Keratinocyte (primary cell): ENCODE measurements around the gene NCK2. TPM values are rescaled to one million over a fixed set of nuclear protein-coding genes. Genes with fewer than 3 reads are reported as not detected.
A peak's percentile ranks its signal among the peaks of the same experiment; 100 is the strongest.

Experiments used
- DNase-seq: peaks from one replicate; pipeline ENCODE4 v3.0.0-alpha.2; 2011; ENCODE audit warnings: low read depth, missing footprints, low spot score
- FAIRE-seq: peaks from 2 replicates; lab custom pipeline; 2011; peaks lifted over from hg19 to GRCh38; lab: Jason Lieb, UNC
- H2AFZ ChIP-seq: 2 replicates; pipeline ENCODE4 v1.6.0; 2012; ENCODE audit warnings: low read length, control low read depth, inconsistent platforms; ENCODE audit not compliant: control insufficient read depth
- H3K27ac ChIP-seq: 2 replicates; pipeline ENCODE4 v1.5.1; 2011; ENCODE audit warnings: low read length; ENCODE audit not compliant: control insufficient read depth, insufficient read depth
- H3K27me3 ChIP-seq: 3 replicates; pipeline ENCODE4 v1.6.0; 2011; ENCODE audit warnings: low read length; ENCODE audit not compliant: control insufficient read depth, insufficient read depth; ENCODE audit errors: extremely low read depth
- H3K36me3 ChIP-seq, 2 experiments: 2 replicates in 1 of 2; 3 replicates in 1 of 2; pipeline ENCODE4 v1.5.1; 2011; ENCODE audit warnings: low read length in 2 of 2, mild to moderate bottlenecking in 1 of 2; ENCODE audit not compliant: control insufficient read depth in 2 of 2, insufficient read depth in 2 of 2; ENCODE audit errors: extremely low read depth in 1 of 2
- H3K4me1 ChIP-seq: 3 replicates; pipeline ENCODE4 v1.5.1; 2011; ENCODE audit warnings: low read length; ENCODE audit not compliant: control insufficient read depth, insufficient read depth; ENCODE audit errors: extremely low read depth
- H3K4me2 ChIP-seq: 3 replicates; pipeline ENCODE4 v1.6.0; 2011; ENCODE audit warnings: low read depth, low read length; ENCODE audit not compliant: control insufficient read depth, insufficient read depth; ENCODE audit errors: extremely low read depth
- H3K4me3 ChIP-seq, 3 experiments: fragments of 200-600 bp in 1 of 3; sonication (generic) in 1 of 3; 2 replicates in 2 of 3; 3 replicates in 1 of 3; pipeline ENCODE4 v1.5.1; 2011 to 2016; ENCODE audit warnings: low read length in 3 of 3, mild to moderate bottlenecking in 3 of 3, control low read depth in 2 of 3, inconsistent platforms in 1 of 3, low read depth in 1 of 3, mixed read lengths in 1 of 3, mixed run types in 1 of 3, moderate library complexity in 1 of 3; ENCODE audit not compliant: control insufficient read depth in 2 of 3, insufficient read depth in 2 of 3; ENCODE audit errors: extremely low read depth in 1 of 3
- H3K79me2 ChIP-seq: 2 replicates; pipeline ENCODE4 v1.6.0; 2012; ENCODE audit warnings: low read length; ENCODE audit not compliant: control insufficient read depth, insufficient read depth
- H3K9ac ChIP-seq: 3 replicates; pipeline ENCODE4 v1.6.0; 2011; ENCODE audit warnings: low read length; ENCODE audit not compliant: control insufficient read depth, insufficient read depth; ENCODE audit errors: extremely low read depth
- H3K9me1 ChIP-seq: 3 replicates; pipeline ENCODE4 v1.6.0; 2011; ENCODE audit warnings: low read length; ENCODE audit not compliant: control insufficient read depth, insufficient read depth; ENCODE audit errors: extremely low read depth
- H3K9me3 ChIP-seq: 2 replicates; pipeline ENCODE4 v1.5.1; 2012; ENCODE audit warnings: low read depth, low read length; ENCODE audit not compliant: control insufficient read depth
- H4K20me1 ChIP-seq: 3 replicates; pipeline ENCODE4 v1.6.0; 2011; ENCODE audit warnings: low read length; ENCODE audit not compliant: control insufficient read depth, insufficient read depth; ENCODE audit errors: extremely low read depth
- EZH2 ChIP-seq: IDR thresholded peaks from one replicate; pipeline ENCODE4 v1.6.1; 2012; ENCODE audit warnings: inconsistent platforms, mild to moderate bottlenecking, low read length, moderate library complexity
- dilution Hi-C: fragments of 300-500 bp; cut with MboI; formaldehyde crosslinking; loops from one replicate; pipeline ENCODE4 v1.7.0; 2020; ENCODE audit warnings: low sequenced_read_pairs; ENCODE audit not compliant: extremely low pct_ligation_motif_present
- polyA plus RNA-seq, 5 experiments: library from polyadenylated mRNA; depleted of rRNA in 3 of 5; stranded (reverse) in 3 of 5; stranded (forward) in 1 of 5; unstranded in 1 of 5; fragments of >200 nt; gene quantifications; 1 replicate in 1 of 5; 2 replicates in 3 of 5; 3 replicates in 1 of 5; pipeline versions ENCODE4 v1.2.1 to v1.2.3, GENCODE V29; 2011 to 2012; ENCODE audit warnings: missing spikeins in 2 of 5, low read depth in 1 of 5, low replicate concordance in 1 of 5
- TF ChIP-seq, protein P1 (sequence below), 3 experiments: IDR thresholded peaks in 1 of 3; conservative IDR thresholded peaks in 1 of 3; optimal IDR thresholded peaks in 1 of 3; 2 replicates in 2 of 3; 3 replicates in 1 of 3; pipeline versions ENCODE3 to v1.5.1; 2011; ENCODE audit warnings: low read length in 3 of 3, mild to moderate bottlenecking in 3 of 3, moderate library complexity in 2 of 3, control low read depth in 1 of 3, inconsistent platforms in 1 of 3; ENCODE audit not compliant: insufficient read depth in 2 of 3; ENCODE audit errors: extremely low read depth in 1 of 3

NCK2 gene
- polyA plus RNA-seq, 1 donor (not counting 4 experiments of a cell fraction or from before 2014, with no cell fraction given), result 31.4 TPM

DNA sequence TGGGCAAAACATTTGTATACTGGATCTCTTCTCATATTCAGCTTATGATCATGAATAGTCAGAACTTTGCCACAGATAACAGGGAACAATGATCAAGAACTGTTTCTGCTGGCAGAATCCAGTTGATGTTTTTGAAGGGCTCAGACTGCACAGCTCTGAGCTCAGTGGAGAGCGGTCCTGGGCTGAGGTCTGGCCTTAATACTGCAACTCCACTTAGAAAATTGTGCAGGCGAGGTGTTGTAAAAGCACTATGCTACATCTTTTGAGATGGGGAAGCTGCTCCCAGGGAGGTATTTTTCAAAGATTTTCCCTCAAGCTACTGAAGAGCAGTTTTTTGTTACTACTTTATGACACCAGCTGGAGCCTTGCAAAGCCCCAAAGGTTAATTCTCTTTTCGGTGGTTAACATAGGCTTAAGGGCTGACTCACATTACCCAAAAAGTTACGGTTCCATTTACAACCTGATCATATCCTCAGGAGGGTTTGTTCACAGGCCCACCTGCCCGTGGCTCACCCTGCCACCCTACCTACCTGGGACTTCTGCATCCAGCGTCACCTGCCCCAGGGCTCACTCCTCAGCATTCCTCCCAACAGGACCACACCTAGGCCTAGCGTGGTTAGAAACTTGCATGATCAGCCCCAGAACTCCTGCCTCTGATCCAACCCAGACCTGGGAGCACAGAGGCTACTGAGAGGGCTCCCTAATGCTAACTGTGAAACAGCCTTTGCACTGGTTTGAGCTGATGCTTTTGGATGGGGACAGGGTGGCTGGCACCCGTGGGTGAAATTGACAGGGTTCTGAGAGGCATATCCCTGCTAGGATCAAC is 114.4 kb downstream of the NCK2 start:
- no peaks in the 10 kb centered on the region for H3K9me3 ChIP-seq
- H3K9me1 ChIP-seq, result no peaks in the 10 kb centered on the region
- H3K27me3 ChIP-seq, result no peaks in the 10 kb centered on the region
- H3K36me3 ChIP-seq, result peaks cover 3% of the 10 kb centered on the region in 2 experiments
- peaks cover 34% of the 10 kb centered on the region for H3K79me2 ChIP-seq
- DNase-seq, result peak; percentile 62
- H3K27ac ChIP-seq, result peak overlapping the region; percentile 74
- H3K4me3 ChIP-seq, result no peak overlapping the region
- FAIRE-seq, result peak; percentile 71
- dilution Hi-C loops, result no loop called here
- peaks cover 4% of the 10 kb centered on the region for H4K20me1 ChIP-seq
- H2AFZ ChIP-seq, result no peak overlapping the region
- peak overlapping the region; percentile 65 for H3K9ac ChIP-seq
- peaks cover 36% of the 10 kb centered on the region for H3K4me1 ChIP-seq
- peak overlapping the region; percentile 68 for H3K4me2 ChIP-seq
- no peak for TF ChIP-seq EZH2
- TF ChIP-seq, protein P1, sequence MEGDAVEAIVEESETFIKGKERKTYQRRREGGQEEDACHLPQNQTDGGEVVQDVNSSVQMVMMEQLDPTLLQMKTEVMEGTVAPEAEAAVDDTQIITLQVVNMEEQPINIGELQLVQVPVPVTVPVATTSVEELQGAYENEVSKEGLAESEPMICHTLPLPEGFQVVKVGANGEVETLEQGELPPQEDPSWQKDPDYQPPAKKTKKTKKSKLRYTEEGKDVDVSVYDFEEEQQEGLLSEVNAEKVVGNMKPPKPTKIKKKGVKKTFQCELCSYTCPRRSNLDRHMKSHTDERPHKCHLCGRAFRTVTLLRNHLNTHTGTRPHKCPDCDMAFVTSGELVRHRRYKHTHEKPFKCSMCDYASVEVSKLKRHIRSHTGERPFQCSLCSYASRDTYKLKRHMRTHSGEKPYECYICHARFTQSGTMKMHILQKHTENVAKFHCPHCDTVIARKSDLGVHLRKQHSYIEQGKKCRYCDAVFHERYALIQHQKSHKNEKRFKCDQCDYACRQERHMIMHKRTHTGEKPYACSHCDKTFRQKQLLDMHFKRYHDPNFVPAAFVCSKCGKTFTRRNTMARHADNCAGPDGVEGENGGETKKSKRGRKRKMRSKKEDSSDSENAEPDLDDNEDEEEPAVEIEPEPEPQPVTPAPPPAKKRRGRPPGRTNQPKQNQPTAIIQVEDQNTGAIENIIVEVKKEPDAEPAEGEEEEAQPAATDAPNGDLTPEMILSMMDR (optimal IDR thresholded peaks at IDR 0.05 in 1 of 3, IDR thresholded peaks at IDR 0.05 in 1 of 3, conservative IDR thresholded peaks at IDR 0.05 in 1 of 3; ENCODE audit: extremely low read depth in 1 of 3, insufficient read depth in 2 of 3, low read length in 3 of 3), result no peak

DNA sequence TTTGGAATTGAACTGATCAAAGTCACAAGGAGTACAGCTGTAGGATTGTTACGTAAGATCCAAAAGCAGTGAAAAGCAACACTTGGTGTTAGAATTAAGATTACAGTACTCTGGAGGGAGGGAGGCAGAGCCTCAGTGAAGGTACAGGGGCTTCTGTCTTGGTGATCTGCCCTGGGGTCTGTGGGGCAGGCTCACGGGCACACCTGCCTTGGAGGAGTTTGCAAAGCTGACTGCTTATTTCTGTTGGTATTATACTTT is 114.9 kb downstream of the NCK2 start:
- no peaks in the 10 kb centered on the region for H3K9me1 ChIP-seq
- peaks cover 4% of the 10 kb centered on the region for H4K20me1 ChIP-seq
- H3K27me3 ChIP-seq, result no peaks in the 10 kb centered on the region
- peaks cover 37% of the 10 kb centered on the region for H3K79me2 ChIP-seq
- H2AFZ ChIP-seq, result no peak overlapping the region
- dilution Hi-C loops, result no loop called here
- H3K27ac ChIP-seq, result peak overlapping the region; percentile 74
- DNase-seq (no peak), FAIRE-seq (no peak)
- peak overlapping the region; percentile 68 for H3K4me2 ChIP-seq
- H3K4me3 ChIP-seq, result no peak overlapping the region
- H3K36me3 ChIP-seq, result peaks cover 3% of the 10 kb centered on the region in 2 experiments
- no peak for TF ChIP-seq EZH2
- TF ChIP-seq, protein P1 (optimal IDR thresholded peaks at IDR 0.05 in 1 of 3, IDR thresholded peaks at IDR 0.05 in 1 of 3, conservative IDR thresholded peaks at IDR 0.05 in 1 of 3; ENCODE audit: extremely low read depth in 1 of 3, insufficient read depth in 2 of 3, low read length in 3 of 3), result no peak
- H3K9ac ChIP-seq, result peak overlapping the region; percentile 65
- no peaks in the 10 kb centered on the region for H3K9me3 ChIP-seq
- H3K4me1 ChIP-seq, result peaks cover 34% of the 10 kb centered on the region
